Uterus (tissue), 2 donors: ENCODE results near the gene LRIG2.

Experiments used
- POLR2A ChIP-seq, 2 donors: fragments of 450-650 bp; IDR thresholded peaks; one replicate each; pipeline ENCODE4 v1.6.1; 2016; ENCODE audit warnings: antibody characterized with exemption in 2 of 2, mild to moderate bottlenecking in 1 of 2, moderate library complexity in 1 of 2
- TF ChIP-seq, protein P1 (sequence below), 4 experiments: fragments of 200-600 bp in 2 of 4; fragments of 450-650 bp in 2 of 4; sonication (generic) in 2 of 4; IDR thresholded peaks; one replicate each; pipeline ENCODE4 v1.5.1; 2016 to 2019; ENCODE audit warnings: antibody characterized with exemption in 4 of 4, mild to moderate bottlenecking in 2 of 4, moderate library complexity in 1 of 4

DNA sequence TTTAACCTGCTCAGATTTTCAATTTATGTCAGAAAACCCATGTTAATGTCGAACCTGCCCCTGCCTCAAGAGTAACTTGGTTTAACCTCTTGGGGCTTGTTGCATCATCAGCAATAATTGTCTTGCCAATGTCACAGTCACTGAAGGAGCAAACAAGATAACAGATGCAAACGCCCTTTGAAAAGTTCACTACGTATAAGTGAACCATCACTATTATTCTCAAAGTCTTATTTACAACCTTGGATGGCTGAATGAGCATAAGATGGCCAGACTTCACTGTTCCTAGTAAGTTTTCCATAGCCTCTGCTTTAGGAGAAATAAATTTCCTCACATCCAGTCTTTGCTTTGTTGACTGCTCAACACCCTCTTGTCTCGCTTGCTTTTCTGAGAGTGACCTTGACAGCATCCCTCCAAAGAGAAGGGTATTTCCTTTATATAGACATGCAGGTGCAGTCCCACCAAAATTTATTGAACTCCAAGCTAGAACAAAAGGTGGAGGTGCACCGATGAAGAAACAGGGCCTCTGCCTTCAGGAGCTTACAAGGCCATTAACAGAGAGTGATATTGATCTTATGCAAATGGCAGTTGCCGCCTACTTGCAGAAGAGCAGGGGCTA lies 749 bp upstream of the LRIG2 start:
- TF ChIP-seq, protein P1, sequence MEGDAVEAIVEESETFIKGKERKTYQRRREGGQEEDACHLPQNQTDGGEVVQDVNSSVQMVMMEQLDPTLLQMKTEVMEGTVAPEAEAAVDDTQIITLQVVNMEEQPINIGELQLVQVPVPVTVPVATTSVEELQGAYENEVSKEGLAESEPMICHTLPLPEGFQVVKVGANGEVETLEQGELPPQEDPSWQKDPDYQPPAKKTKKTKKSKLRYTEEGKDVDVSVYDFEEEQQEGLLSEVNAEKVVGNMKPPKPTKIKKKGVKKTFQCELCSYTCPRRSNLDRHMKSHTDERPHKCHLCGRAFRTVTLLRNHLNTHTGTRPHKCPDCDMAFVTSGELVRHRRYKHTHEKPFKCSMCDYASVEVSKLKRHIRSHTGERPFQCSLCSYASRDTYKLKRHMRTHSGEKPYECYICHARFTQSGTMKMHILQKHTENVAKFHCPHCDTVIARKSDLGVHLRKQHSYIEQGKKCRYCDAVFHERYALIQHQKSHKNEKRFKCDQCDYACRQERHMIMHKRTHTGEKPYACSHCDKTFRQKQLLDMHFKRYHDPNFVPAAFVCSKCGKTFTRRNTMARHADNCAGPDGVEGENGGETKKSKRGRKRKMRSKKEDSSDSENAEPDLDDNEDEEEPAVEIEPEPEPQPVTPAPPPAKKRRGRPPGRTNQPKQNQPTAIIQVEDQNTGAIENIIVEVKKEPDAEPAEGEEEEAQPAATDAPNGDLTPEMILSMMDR (IDR thresholded peaks at IDR 0.05): no peak
- TF ChIP-seq POLR2A (IDR thresholded peaks at IDR 0.05): no peak
